K562 (cell line): ENCODE data around the gene HBM. TPM values are rescaled to one million over a fixed set of nuclear protein-coding genes. Genes with fewer than 3 reads are reported as not detected.

Source experiments
- CEBPB ChIP-seq: fragments of 450-650 bp; IDR thresholded peaks from 2 replicates; pipeline ENCODE4 v1.6.1; 2016; ENCODE audit warnings: missing genetic modification characterization, missing compliant biosample characterization
- EZH2 ChIP-seq: IDR thresholded peaks from 2 replicates; pipeline ENCODE4 v1.6.1; 2012; ENCODE audit warnings: low read depth, mild to moderate bottlenecking, inconsistent platforms, low read length, borderline replicate concordance
- JUND ChIP-seq, 2 experiments: IDR thresholded peaks; 2 replicates in 1 of 2; 3 replicates in 1 of 2; pipeline ENCODE4 v1.6.1; 2011; ENCODE audit warnings: borderline replicate concordance in 2 of 2, low read depth in 2 of 2, low read length in 2 of 2, improper control_type of control experiment in 1 of 2, missing biosample characterization in 1 of 2, missing genetic modification characterization in 1 of 2, missing genetic modification reagents in 1 of 2
- MXI1 ChIP-seq: IDR thresholded peaks from 2 replicates; pipeline ENCODE4 v1.6.1; 2011; ENCODE audit warnings: low read depth, mild to moderate bottlenecking, improper control_type of control experiment, low read length
- POLR2AphosphoS2 ChIP-seq: IDR thresholded peaks from 2 replicates; pipeline ENCODE4 v1.6.1; 2012; ENCODE audit warnings: low read length, improper control_type of control experiment
- SMARCE1 ChIP-seq: fragments of 450-650 bp; IDR thresholded peaks from 2 replicates; pipeline ENCODE4 v1.7.1; 2016; ENCODE audit warnings: mild to moderate bottlenecking
- SRSF7 ChIP-seq: fragments of 200-400 bp; formaldehyde crosslinking; optimal IDR thresholded peaks from 2 replicates; pipeline ENCODE3; 2017; ENCODE audit warnings: mild to moderate bottlenecking, low read depth, low read length
- TAL1 ChIP-seq: fragments of 450-650 bp; IDR thresholded peaks from 2 replicates; pipeline ENCODE4 v1.6.1; 2016; ENCODE audit warnings: mild to moderate bottlenecking
- YBX1 ChIP-seq: fragments of 450-650 bp; IDR thresholded peaks from 2 replicates; pipeline ENCODE4 v1.7.1; 2016; ENCODE audit warnings: mild to moderate bottlenecking
- ZNF146 ChIP-seq: IDR thresholded peaks from one replicate; pipeline ENCODE4 v1.6.1; 2018; ENCODE audit warnings: missing compliant biosample characterization; ENCODE audit not compliant: unreplicated experiment
- polyA plus RNA-seq, 8 experiments: library from polyadenylated mRNA; depleted of rRNA in 4 of 8; stranded (reverse) in 5 of 8; unstranded in 3 of 8; fragments of >200 nt; fragmentation: Nextera tagmentation in 2 of 8; fragmentation: Illumina TruSeq in 1 of 8; extraction: Ambion mirVana in 2 of 8; extraction: Trizol in 1 of 8; gene quantifications; 2 replicates each; pipeline versions ENCODE4 v1.2.1 to v1.2.3, GENCODE V29; 2011 to 2014; ENCODE audit warnings: inconsistent platforms in 1 of 8, missing spikeins in 1 of 8
- total RNA-seq, 7 experiments: library from RNA; depleted of rRNA in 6 of 7; stranded (reverse); fragments of >200 nt in 6 of 7; fragmentation: Illumina TruSeq in 2 of 7; extraction: Trizol in 2 of 7; gene quantifications; 2 replicates each; pipeline versions ENCODE4 v1.2.1 to v1.2.3, GENCODE V29; 2011 to 2021; ENCODE audit warnings: low replicate concordance in 1 of 7
- TF ChIP-seq, protein P1 (sequence below): IDR thresholded peaks from 3 replicates; pipeline ENCODE4 v1.6.1; 2011; ENCODE audit warnings: borderline replicate concordance, mild to moderate bottlenecking, moderate library complexity; ENCODE audit not compliant: insufficient read length; ENCODE audit errors: extremely low read depth
- TF ChIP-seq, protein P2 (sequence below): fragments of 250-450 bp; sonication (Bioruptor Pico); IDR thresholded peaks from 2 replicates; pipeline ENCODE4 v1.9.0; 2021; ENCODE audit warnings: mild to moderate bottlenecking, inconsistent platforms

The HBM gene
- total and polyA plus RNA-seq, 9 of the 15 experiments (the other 6 are each of a cell fraction or from before 2014, with no cell fraction given): not detected

DNA sequence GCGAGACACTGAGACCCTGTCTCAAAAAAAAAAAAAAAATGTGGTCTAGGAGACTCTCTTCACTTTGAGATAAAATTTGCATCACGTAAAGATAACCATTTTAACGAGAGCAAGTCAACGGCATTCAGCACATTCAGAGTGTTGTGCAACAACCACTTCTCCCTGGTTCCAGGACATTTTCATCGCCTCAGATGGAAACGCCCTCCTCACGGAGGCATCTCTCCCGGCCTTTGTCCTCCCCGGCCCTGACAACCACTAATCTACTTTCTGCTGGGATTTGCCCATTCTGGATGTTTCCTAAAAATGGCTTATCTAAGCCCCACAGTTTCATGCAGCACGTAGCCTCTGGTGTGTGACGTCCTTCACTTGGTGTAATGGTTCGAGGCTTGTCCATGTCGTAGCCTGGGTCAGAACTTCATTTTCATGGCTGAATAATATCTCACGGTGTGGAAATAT, 21.0 kb upstream of the HBM start (continued):
- TF ChIP-seq, protein P1, sequence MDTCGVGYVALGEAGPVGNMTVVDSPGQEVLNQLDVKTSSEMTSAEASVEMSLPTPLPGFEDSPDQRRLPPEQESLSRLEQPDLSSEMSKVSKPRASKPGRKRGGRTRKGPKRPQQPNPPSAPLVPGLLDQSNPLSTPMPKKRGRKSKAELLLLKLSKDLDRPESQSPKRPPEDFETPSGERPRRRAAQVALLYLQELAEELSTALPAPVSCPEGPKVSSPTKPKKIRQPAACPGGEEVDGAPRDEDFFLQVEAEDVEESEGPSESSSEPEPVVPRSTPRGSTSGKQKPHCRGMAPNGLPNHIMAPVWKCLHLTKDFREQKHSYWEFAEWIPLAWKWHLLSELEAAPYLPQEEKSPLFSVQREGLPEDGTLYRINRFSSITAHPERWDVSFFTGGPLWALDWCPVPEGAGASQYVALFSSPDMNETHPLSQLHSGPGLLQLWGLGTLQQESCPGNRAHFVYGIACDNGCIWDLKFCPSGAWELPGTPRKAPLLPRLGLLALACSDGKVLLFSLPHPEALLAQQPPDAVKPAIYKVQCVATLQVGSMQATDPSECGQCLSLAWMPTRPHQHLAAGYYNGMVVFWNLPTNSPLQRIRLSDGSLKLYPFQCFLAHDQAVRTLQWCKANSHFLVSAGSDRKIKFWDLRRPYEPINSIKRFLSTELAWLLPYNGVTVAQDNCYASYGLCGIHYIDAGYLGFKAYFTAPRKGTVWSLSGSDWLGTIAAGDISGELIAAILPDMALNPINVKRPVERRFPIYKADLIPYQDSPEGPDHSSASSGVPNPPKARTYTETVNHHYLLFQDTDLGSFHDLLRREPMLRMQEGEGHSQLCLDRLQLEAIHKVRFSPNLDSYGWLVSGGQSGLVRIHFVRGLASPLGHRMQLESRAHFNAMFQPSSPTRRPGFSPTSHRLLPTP: peak; percentile 48
- TF ChIP-seq SMARCE1: peak; percentile 55; the same call in 1 of the 2 replicates
- TF ChIP-seq ZNF146: peak; percentile 95
- peak; percentile 99 for TF ChIP-seq CEBPB (tag)
- TF ChIP-seq, protein P2, sequence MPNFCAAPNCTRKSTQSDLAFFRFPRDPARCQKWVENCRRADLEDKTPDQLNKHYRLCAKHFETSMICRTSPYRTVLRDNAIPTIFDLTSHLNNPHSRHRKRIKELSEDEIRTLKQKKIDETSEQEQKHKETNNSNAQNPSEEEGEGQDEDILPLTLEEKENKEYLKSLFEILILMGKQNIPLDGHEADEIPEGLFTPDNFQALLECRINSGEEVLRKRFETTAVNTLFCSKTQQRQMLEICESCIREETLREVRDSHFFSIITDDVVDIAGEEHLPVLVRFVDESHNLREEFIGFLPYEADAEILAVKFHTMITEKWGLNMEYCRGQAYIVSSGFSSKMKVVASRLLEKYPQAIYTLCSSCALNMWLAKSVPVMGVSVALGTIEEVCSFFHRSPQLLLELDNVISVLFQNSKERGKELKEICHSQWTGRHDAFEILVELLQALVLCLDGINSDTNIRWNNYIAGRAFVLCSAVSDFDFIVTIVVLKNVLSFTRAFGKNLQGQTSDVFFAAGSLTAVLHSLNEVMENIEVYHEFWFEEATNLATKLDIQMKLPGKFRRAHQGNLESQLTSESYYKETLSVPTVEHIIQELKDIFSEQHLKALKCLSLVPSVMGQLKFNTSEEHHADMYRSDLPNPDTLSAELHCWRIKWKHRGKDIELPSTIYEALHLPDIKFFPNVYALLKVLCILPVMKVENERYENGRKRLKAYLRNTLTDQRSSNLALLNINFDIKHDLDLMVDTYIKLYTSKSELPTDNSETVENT (CRISPR knock-in tag): no peak
- TF ChIP-seq SRSF7: no peak
- peak; percentile 37; the same call in 1 of the 2 replicates for TF ChIP-seq JUND (IDR thresholded peaks at IDR 0.05; ENCODE audit: borderline replicate concordance, low read depth, low read length)
- peak; percentile 74; the same call in 1 of the 3 replicates for TF ChIP-seq JUND (tag; IDR thresholded peaks at IDR 0.05; ENCODE audit: borderline replicate concordance, low read depth, low read length)
- no peak for TF ChIP-seq POLR2AphosphoS2
- TF ChIP-seq MXI1: no peak
- no peak for TF ChIP-seq EZH2
- peak; percentile 69 for TF ChIP-seq TAL1
- no peak for TF ChIP-seq YBX1
